K562 (cell line): ENCODE results near the gene UBA1. TPM values are rescaled to one million over a fixed set of nuclear protein-coding genes. Genes with fewer than 3 reads are reported as not detected.
A peak's percentile ranks its signal among the peaks of the same experiment; 100 is the strongest.

Source experiments
- ATAC-seq: fragments of 200-7000 bp; cut with Tn5 transposase; 3 replicates; pipeline ENCODE4 v1.9.1; 2020; ENCODE audit warnings: moderate library complexity
- BruUV-seq: library from RNA; stranded (reverse); fragments of 400-500 nt; replicated peaks from 2 replicates; lab custom pipeline; 2021; lab: Mats Ljungman, UMichigan
- CTCF ChIA-PET: fragments of 300-600 bp; formaldehyde crosslinking; extraction: SDS; loops from one replicate; lab custom pipeline; 2021; ENCODE audit warnings: low intra/inter-chr PET ratio; lab: Yijun Ruan, JAX
- POLR2A ChIA-PET: fragments of 300-600, 350-650 bp; sonication (Branson Sonifier 250); formaldehyde crosslinking; extraction: SDS; loops from one replicate; lab custom pipeline; 2021; ENCODE audit warnings: antibody characterized with exemption, inconsistent platforms; lab: Yijun Ruan, JAX
- DNase-seq, 4 experiments: peaks; one replicate each; pipeline versions ENCODE4 v3.0.0 to v3.0.0-alpha.2; 2011 to 2018; ENCODE audit warnings: low spot score in 3 of 4, mixed read lengths in 3 of 4; ENCODE audit errors: extremely low read depth in 1 of 4
- FAIRE-seq: peaks from 2 replicates; lab custom pipeline; 2011; peaks lifted over from hg19 to GRCh38; lab: Jason Lieb, UNC
- H2AFZ ChIP-seq: 2 replicates; pipeline ENCODE4 v1.6.0; 2011; ENCODE audit warnings: low read depth, low read length, control low read depth, inconsistent platforms
- H3K27ac ChIP-seq: fragments of 200-600 bp; 3 replicates; pipeline ENCODE4 v1.8.0; 2011; ENCODE audit warnings: low read depth, mild to moderate bottlenecking, control low read depth, inconsistent platforms, low read length, moderate library complexity, mixed read lengths; ENCODE audit errors: extremely low read depth
- H3K27me3 ChIP-seq, 2 experiments: fragments of 300-600 bp in 1 of 2; 2 replicates in 1 of 2; 3 replicates in 1 of 2; pipeline versions ENCODE4 v1.6.0 to v1.8.0; 2011; ENCODE audit warnings: inconsistent platforms in 2 of 2, low read length in 2 of 2, mild to moderate bottlenecking in 1 of 2, mixed read lengths in 1 of 2, moderate library complexity in 1 of 2; ENCODE audit not compliant: control insufficient read depth in 2 of 2, insufficient read depth in 2 of 2
- H3K36me3 ChIP-seq: fragments of 300-600 bp; 3 replicates; pipeline ENCODE4 v1.8.0; 2011; ENCODE audit warnings: mild to moderate bottlenecking, low read length, inconsistent platforms; ENCODE audit not compliant: control insufficient read depth, insufficient read depth
- H3K4me1 ChIP-seq, 2 experiments: fragments of 200-600 bp in 1 of 2; replicated peaks in 1 of 2; 2 replicates in 1 of 2; 3 replicates in 1 of 2; pipeline versions ENCODE4 v1.5.1 to v1.8.0; 2011; ENCODE audit warnings: inconsistent platforms in 2 of 2, low read length in 2 of 2, mild to moderate bottlenecking in 1 of 2, mixed read lengths in 1 of 2, moderate library complexity in 1 of 2; ENCODE audit not compliant: control insufficient read depth in 2 of 2, insufficient read depth in 2 of 2
- H3K4me2 ChIP-seq: 2 replicates; pipeline ENCODE4 v1.6.1; 2011; ENCODE audit warnings: low read length, control low read depth, inconsistent platforms, mixed read lengths; ENCODE audit not compliant: insufficient read depth
- H3K4me3 ChIP-seq: fragments of 200-600 bp; sonication (generic), shearing (Covaris generic); 2 replicates; pipeline ENCODE4 v1.5.1; 2016; ENCODE audit warnings: control low read depth, inconsistent platforms
- H3K79me2 ChIP-seq: fragments of 200-600 bp; 3 replicates; pipeline ENCODE4 v1.8.0; 2011; ENCODE audit warnings: low read length, inconsistent platforms; ENCODE audit not compliant: control insufficient read depth, insufficient read depth
- H3K9ac ChIP-seq, 2 experiments: 2 replicates each; pipeline versions ENCODE4 v1.6.0 to v1.6.1; 2011; ENCODE audit warnings: low read depth in 2 of 2, low read length in 2 of 2, control low read depth in 1 of 2, inconsistent platforms in 1 of 2, mild to moderate bottlenecking in 1 of 2, mixed read lengths in 1 of 2; ENCODE audit not compliant: insufficient read depth in 1 of 2
- H3K9me1 ChIP-seq: one replicate; pipeline ENCODE4 v1.6.0; 2011; ENCODE audit warnings: inconsistent platforms, mild to moderate bottlenecking, low read length, moderate library complexity; ENCODE audit not compliant: control insufficient read depth, insufficient read depth
- H3K9me3 ChIP-seq: replicated peaks from 2 replicates; pipeline ENCODE4 v1.5.1; 2011; ENCODE audit warnings: low read depth, low read length, inconsistent platforms; ENCODE audit not compliant: control insufficient read depth, insufficient read depth
- H4K20me1 ChIP-seq: replicated peaks from 2 replicates; pipeline ENCODE4 v1.6.1; 2011; ENCODE audit warnings: low read length, inconsistent platforms, mixed read lengths; ENCODE audit not compliant: control insufficient read depth, insufficient read depth
- HEY1 ChIP-seq: fragments of 250-450 bp; sonication (Bioruptor Pico); IDR thresholded peaks from 2 replicates; pipeline ENCODE4 v1.5.0; 2020; ENCODE audit warnings: mild to moderate bottlenecking, moderate library complexity, borderline replicate concordance
- HNRNPUL1 ChIP-seq: fragments of 200-400 bp; formaldehyde crosslinking; IDR thresholded peaks from 2 replicates; pipeline ENCODE4 v1.6.1; 2017; ENCODE audit warnings: low read length
- PCBP2 ChIP-seq: fragments of 200-400 bp; formaldehyde crosslinking; IDR thresholded peaks from 2 replicates; pipeline ENCODE4 v1.6.1; 2018; ENCODE audit warnings: low read length, low read depth, mild to moderate bottlenecking, moderate library complexity; ENCODE audit not compliant: poor library complexity, severe bottlenecking
- TAF7 ChIP-seq: fragments of 450-650 bp; IDR thresholded peaks from 2 replicates; pipeline ENCODE4 v1.6.1; 2016; ENCODE audit warnings: missing genetic modification characterization, missing compliant biosample characterization
- THRB ChIP-seq: fragments of 450-650 bp; formaldehyde crosslinking; conservative IDR thresholded peaks from 2 replicates; pipeline ENCODE4 v1.4.0; 2022; ENCODE audit warnings: mild to moderate bottlenecking, missing genetic modification characterization
- XRCC5 ChIP-seq: fragments of 200-400 bp; formaldehyde crosslinking; IDR thresholded peaks from 2 replicates; pipeline ENCODE4 v1.6.1; 2017; ENCODE audit warnings: low read depth, mild to moderate bottlenecking, low read length
- ZMIZ1 ChIP-seq, 2 experiments: fragments of 150-350 bp in 1 of 2; IDR thresholded peaks; 2 replicates each; pipeline ENCODE4 v1.6.1; 2012 to 2016; ENCODE audit warnings: low read depth in 2 of 2, low read length in 2 of 2, mild to moderate bottlenecking in 1 of 2, moderate library complexity in 1 of 2
- ZNF146 ChIP-seq: IDR thresholded peaks from one replicate; pipeline ENCODE4 v1.6.1; 2018; ENCODE audit warnings: missing compliant biosample characterization; ENCODE audit not compliant: unreplicated experiment
- ZNF24 ChIP-seq: fragments of 450-650 bp; IDR thresholded peaks from 2 replicates; pipeline ENCODE4 v1.6.1; 2016
- ZNF444 ChIP-seq: fragments of 250-450 bp; sonication (Bioruptor Pico); IDR thresholded peaks from 2 replicates; pipeline ENCODE4 v1.4.0; 2020; ENCODE audit warnings: mild to moderate bottlenecking, moderate library complexity
- WGBS: fragments of 100-300 bp; shearing (Covaris generic); methylation state at CpG from one replicate; pipeline ENCODE4 v1.1.6; 2016; ENCODE audit warnings: low coverage, mixed read lengths; ENCODE audit not compliant: insufficient coverage; ENCODE audit errors: missing lambda C conversion rate; 5-methylcytosine and 5-hydroxymethylcytosine counted together
- in situ Hi-C: fragments of 300-500 bp; cut with MboI; formaldehyde crosslinking; loops from 4 replicates; pipeline ENCODE4 v1.15.0; 2018; ENCODE audit warnings: inconsistent platforms, mixed read lengths
- intact Hi-C: fragments of 100-400 bp; cut with micrococcal nuclease; formaldehyde crosslinking; loops from 2 replicates; pipeline ENCODE4 v1.14.2; 2022
- polyA plus RNA-seq, 8 experiments: library from polyadenylated mRNA; depleted of rRNA in 4 of 8; stranded (reverse) in 5 of 8; unstranded in 3 of 8; fragments of >200 nt; fragmentation: Nextera tagmentation in 2 of 8; fragmentation: Illumina TruSeq in 1 of 8; extraction: Ambion mirVana in 2 of 8; extraction: Trizol in 1 of 8; gene quantifications; 2 replicates each; pipeline versions ENCODE4 v1.2.1 to v1.2.3, GENCODE V29; 2011 to 2014; ENCODE audit warnings: inconsistent platforms in 1 of 8, missing spikeins in 1 of 8
- total RNA-seq, 7 experiments: library from RNA; depleted of rRNA in 6 of 7; stranded (reverse); fragments of >200 nt in 6 of 7; fragmentation: Illumina TruSeq in 2 of 7; extraction: Trizol in 2 of 7; gene quantifications; 2 replicates each; pipeline versions ENCODE4 v1.2.1 to v1.2.3, GENCODE V29; 2011 to 2021; ENCODE audit warnings: low replicate concordance in 1 of 7
- TF ChIP-seq, protein P1 (sequence below): sonication (generic); formaldehyde crosslinking; IDR thresholded peaks from 2 replicates; pipeline ENCODE4 v1.8.0; 2023; ENCODE audit warnings: mild to moderate bottlenecking, missing genetic modification reagents

The UBA1 gene
- total and polyA plus RNA-seq, 9 of the 15 experiments (the other 6 are each of a cell fraction or from before 2014, with no cell fraction given) = 32.0 to 174 (median 93.6) TPM

DNA sequence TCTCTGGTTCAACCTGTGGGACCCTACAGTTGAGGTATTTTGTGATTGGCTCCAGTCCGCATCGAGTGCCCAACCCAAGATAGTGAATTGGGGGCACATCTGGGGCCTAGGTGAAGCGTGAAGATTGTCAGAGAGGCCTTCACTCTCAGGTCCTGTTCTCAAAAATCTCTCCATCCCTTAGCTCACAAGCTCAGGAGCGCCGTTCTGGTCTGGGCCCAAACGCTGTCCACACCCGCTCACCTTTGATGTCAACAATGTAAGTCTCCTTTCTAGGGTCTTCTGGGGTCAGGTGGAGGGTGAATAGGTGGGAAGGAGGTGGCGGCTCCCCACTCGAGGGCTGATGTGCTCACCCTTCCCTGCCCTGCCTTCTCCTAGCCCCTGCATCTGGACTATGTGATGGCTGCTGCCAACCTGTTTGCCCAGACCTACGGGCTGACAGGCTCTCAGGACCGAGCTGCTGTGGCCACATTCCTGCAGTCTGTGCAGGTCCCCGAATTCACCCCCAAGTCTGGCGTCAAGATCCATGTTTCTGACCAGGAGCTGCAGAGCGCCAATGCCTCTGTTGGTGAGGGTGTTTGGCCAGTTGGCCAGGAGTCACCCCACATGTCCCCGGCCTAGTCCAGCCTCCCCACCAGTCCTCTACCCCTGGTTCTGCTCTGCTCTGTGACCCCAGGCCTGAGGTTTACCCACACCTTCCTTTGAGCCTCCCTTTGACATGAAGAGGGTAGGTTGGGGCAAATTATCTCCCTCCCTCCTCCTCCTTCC, 17.2 kb downstream of the UBA1 start:
- Histone ChIP-seq H3K4me3 (no peak overlapping the region), H4K20me1 (0 out of 2 replicates have a peak, but pooled peaks cover 5% of the 10 kb centered on the region), H2AFZ (no peak overlapping the region), H3K9ac (peak overlapping the region in 1 of 2 experiments; percentile 52; a peak in 1 of 4 replicates), H3K9me3 (no peaks in the 10 kb centered on the region), H3K27ac (no peak overlapping the region), H3K4me1 (no peaks in the 10 kb centered on the region; a peak in 1 of 5 replicates), H3K79me2 (no peaks in the 10 kb centered on the region), H3K27me3 (no peaks in the 10 kb centered on the region), H3K36me3 (peaks cover 90% of the 10 kb centered on the region), H3K4me2 (no peak overlapping the region), H3K9me1 (no peaks in the 10 kb centered on the region)
- ChIA-PET POLR2A (interaction anchor here (0.7 kb wide), 1 partner anchor 10 kb away, joined by 3 read pairs; no protein-coding TSS in a partner anchor), CTCF (no interaction called here)
- no peak for DNase-seq
- no peak for ATAC-seq
- no TSS peak for BruUV-seq
- intact Hi-C loops (no loop called here), in situ Hi-C loops (no loop called here)
- no peak for FAIRE-seq
- WGBS = 93% methylated on average over 9 of the region's 15 CpGs
- no peak for TF ChIP-seq HEY1
- no peak for TF ChIP-seq ZNF444 (CRISPR knock-in tag)
- TF ChIP-seq, protein P1, sequence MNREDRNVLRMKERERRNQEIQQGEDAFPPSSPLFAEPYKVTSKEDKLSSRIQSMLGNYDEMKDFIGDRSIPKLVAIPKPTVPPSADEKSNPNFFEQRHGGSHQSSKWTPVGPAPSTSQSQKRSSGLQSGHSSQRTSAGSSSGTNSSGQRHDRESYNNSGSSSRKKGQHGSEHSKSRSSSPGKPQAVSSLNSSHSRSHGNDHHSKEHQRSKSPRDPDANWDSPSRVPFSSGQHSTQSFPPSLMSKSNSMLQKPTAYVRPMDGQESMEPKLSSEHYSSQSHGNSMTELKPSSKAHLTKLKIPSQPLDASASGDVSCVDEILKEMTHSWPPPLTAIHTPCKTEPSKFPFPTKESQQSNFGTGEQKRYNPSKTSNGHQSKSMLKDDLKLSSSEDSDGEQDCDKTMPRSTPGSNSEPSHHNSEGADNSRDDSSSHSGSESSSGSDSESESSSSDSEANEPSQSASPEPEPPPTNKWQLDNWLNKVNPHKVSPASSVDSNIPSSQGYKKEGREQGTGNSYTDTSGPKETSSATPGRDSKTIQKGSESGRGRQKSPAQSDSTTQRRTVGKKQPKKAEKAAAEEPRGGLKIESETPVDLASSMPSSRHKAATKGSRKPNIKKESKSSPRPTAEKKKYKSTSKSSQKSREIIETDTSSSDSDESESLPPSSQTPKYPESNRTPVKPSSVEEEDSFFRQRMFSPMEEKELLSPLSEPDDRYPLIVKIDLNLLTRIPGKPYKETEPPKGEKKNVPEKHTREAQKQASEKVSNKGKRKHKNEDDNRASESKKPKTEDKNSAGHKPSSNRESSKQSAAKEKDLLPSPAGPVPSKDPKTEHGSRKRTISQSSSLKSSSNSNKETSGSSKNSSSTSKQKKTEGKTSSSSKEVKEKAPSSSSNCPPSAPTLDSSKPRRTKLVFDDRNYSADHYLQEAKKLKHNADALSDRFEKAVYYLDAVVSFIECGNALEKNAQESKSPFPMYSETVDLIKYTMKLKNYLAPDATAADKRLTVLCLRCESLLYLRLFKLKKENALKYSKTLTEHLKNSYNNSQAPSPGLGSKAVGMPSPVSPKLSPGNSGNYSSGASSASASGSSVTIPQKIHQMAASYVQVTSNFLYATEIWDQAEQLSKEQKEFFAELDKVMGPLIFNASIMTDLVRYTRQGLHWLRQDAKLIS (CRISPR knock-in tag) = no peak
- TF ChIP-seq XRCC5 = no peak
- TF ChIP-seq PCBP2 = no peak
- TF ChIP-seq ZNF146 (CRISPR knock-in tag) = no peak
- TF ChIP-seq THRB (CRISPR knock-in tag) = no peak
- no peak for TF ChIP-seq HNRNPUL1
- TF ChIP-seq TAF7 (tag) = no peak
- TF ChIP-seq ZNF24 = no peak
- TF ChIP-seq ZMIZ1 (IDR thresholded peaks at IDR 0.05; ENCODE audit: low read depth in 2 of 2, low read length in 2 of 2) = no peak
